Inflammatory macrophage treated with lipopolysaccharide for 1 hour (primary cell): ENCODE results near the gene B3GNT3.
"Not testable (repeated sequence)": the region's sequence is repeated elsewhere in the genome, so short reads cannot be mapped to it uniquely, and the experiment has no call there.

Experiments used
- DNase-seq, 2 donors: peaks; one replicate each; pipeline ENCODE4 v3.0.0-alpha.2; 2020 to 2022

B3GNT3 gene

DNA sequence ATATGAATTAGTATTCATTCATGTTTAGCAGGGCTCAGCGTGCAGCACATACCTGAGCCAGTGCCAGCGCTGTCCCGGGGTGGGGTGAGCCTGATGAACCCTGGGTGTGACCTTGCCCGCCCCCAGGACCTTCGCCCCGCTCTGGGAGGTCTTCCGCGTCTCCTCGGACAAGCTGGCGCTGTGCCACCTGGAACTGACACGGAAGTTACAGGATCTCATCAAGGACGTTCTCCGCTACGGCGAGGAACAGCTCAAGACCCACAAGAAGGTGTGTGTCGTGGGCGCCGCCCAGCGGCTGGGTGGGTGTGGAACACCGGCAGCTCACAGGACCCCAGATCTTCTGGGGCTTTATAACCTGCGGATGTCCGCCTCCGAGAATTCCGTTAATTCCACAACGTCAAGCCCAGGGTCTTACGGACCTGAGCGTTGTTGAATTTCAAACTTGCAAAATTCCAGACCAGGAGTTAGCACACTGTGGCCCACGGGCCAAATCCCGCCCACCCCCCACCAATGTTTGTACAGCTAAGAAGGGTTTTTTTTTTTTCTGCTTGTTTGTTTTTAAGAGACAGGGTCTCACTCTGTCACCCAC is 28.3 kb upstream of the B3GNT3 start:
- DNase-seq, result peak; percentile 67 to 77

DNA sequence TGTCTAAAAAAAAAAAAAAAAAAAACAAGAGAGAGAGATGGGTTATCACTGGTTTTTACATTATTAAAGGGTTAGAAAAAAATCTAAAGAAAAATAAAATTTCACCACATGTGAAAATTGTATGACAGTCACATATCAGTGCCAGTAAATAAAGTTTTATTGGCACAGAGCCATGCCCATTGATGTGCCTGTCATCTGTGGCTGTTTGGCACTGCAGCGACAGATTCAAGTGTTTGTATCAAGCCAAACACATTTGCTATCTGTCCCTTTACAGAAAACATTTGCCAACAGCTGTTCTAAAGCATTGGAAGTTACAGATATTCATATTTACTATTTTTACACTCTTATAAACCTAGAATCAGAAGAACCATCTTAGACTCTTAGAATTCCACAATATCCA is 27.4 kb upstream of the B3GNT3 start:
- DNase-seq, result no peak

DNA sequence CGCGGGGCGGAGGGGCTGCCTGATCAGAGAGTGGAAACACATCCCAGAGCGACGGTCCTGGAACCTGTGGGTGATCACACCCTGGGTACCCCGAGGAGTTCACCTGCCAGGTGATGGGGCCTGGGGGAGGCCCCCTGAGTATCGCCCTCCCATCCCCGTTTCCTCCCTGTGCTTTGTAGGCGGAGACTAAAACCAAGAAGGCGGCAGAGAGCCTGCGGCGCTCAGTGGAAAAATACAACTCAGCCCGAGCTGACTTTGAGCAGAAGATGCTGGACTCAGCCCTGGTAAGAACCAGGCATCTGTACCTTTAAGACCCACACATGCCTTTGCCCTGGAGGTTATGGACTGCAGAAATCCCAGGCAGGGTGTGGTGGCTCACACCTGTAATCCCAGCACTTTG is 24.3 kb upstream of the B3GNT3 start:
- no peak for DNase-seq

DNA sequence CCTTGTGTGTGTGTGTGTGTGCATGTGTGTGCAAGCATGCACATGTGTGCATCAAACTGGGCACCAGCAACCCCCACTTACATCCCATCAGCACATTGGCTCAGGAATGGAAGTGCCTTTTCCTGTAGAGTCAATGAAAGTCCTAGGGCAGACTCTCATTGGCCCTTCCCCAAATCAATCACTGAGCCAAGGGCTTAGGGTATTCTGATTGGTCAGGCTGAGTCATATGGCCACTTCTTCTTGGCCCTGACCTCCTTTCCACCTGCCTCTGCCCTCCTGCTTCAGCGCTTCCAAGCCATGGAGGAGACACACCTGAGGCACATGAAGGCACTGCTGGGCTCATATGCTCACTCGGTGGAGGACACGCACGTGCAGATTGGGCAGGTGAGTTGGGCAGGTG is 22.8 kb upstream of the B3GNT3 start:
- peak in 1 of 2 donors; percentile 48 for DNase-seq

DNA sequence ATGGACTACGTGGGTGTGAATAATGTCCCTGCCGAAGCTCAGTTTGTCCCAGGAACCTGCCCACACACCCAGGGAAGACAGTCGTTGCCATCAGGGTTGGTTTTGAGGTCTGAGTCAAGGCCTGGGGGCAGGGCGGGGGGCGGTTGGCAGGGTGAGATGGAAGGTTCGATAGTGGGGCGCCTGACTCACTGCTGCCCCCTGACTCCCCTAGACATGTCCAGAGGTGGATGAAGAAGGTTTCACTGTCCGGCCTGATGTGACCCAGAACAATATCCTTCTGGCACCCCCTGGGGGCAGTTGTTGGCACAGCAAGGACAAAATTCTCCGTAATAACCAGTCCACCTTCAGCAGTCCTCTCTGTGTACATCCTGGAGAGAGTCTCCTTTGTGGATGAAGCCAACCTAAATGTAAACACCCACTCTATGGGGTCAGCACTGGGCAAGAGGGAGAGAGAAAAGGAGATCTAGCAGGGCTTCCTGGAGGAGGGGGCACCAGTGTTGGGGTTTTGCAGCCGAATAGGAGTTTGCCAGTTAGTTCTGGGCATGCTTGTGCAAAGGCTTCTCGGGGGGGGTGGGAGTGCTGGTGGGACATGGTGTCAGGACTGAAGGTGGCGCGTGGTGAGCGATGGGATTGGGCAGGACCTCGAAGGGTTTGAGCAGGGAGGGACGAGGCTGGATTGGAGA is 19.6 kb upstream of the B3GNT3 start:
- peak in 1 of 2 donors; percentile 74 for DNase-seq

DNA sequence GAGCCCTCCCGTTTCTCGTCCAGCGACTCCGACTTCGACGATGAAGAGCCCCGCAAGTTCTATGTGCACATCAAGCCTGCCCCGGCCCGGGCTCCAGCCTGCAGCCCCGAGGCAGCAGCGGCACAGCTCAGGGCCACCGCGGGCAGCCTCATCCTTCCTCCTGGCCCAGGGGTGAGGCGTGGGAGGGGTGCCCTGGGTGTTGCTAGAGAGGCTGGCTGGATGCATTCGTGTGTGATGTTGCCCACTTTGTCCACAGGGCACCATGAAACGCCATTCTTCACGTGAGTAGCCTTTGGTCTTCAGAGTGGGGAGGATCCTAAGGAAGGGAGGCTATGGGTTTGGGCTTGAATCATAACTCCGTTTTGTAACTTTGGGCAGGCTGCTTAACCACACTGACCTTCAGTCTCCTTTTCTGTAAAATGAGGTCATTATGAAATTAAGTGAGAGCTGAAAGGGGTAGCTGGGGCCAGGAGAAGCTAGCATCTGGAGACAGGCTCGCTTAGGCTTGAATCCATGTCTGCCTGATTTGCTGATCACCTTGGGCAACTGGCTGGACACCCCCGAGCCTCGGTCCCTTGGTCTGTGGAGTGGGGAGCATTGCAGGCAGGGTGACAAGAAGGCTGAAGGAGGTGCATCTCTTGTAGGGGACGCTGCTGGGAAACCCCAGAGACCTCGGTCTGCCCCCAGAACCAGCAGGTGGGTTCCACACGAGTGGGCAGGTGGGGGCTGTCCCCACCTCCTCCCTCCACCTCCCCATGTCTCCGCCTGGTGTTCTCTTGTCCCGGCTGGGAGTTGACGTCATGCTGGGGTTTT is 18.7 kb upstream of the B3GNT3 start:
- peak; percentile 87 to 97 for DNase-seq

DNA sequence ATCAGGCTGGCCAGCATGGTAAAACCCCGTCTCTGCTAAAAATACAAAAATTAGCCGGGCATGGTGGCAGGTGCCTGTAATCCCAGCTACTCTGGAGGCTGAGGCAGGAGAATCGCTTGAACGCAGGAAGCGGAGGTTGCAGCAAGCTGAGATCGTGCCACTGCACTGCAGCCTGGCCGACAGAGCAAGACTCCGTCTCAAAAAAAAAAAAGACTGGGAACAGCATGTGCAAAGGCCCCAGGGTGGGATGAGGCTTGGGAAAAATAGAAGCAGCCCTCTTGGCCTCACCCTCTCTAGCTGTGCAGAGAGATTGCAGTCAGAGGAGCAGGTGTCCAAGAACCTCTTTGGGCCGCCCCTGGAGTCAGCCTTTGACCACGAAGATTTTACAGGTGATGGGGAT is 17.1 kb upstream of the B3GNT3 start:
- not testable (repeated sequence) for DNase-seq

DNA sequence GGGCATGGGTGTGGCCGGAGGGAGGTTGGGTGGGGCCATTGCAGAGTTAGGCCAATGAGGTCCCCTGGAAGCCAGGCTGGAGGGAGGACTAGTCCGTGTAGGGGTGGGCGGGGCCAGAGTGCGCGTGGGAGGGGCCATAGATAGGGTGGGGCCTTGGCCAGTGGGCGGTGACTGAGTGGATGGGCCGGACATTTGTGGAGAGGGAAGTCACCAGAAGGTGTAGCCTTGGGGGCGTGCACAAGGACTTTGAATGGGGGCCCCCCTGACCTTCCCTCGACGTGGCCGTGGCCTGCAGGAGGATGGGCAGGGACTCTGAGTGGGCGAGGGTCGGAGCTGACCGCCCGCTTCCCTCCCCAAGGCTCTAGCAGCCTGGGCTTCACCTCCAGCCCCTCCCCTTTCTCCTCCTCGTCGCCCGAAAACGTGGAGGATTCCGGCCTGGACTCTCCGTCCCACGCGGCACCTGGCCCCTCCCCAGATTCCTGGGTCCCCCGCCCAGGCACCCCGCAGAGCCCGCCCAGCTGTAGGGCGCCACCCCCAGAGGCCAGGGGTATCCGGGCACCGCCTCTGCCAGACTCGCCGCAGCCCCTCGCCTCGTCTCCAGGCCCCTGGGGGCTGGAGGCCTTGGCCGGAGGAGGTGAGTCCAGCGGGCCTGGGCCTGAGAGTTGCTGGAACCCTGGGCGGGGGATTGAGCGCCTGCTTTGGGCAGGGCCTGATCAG is 16.5 kb upstream of the B3GNT3 start:
- peak; percentile 83 to 94 for DNase-seq

DNA sequence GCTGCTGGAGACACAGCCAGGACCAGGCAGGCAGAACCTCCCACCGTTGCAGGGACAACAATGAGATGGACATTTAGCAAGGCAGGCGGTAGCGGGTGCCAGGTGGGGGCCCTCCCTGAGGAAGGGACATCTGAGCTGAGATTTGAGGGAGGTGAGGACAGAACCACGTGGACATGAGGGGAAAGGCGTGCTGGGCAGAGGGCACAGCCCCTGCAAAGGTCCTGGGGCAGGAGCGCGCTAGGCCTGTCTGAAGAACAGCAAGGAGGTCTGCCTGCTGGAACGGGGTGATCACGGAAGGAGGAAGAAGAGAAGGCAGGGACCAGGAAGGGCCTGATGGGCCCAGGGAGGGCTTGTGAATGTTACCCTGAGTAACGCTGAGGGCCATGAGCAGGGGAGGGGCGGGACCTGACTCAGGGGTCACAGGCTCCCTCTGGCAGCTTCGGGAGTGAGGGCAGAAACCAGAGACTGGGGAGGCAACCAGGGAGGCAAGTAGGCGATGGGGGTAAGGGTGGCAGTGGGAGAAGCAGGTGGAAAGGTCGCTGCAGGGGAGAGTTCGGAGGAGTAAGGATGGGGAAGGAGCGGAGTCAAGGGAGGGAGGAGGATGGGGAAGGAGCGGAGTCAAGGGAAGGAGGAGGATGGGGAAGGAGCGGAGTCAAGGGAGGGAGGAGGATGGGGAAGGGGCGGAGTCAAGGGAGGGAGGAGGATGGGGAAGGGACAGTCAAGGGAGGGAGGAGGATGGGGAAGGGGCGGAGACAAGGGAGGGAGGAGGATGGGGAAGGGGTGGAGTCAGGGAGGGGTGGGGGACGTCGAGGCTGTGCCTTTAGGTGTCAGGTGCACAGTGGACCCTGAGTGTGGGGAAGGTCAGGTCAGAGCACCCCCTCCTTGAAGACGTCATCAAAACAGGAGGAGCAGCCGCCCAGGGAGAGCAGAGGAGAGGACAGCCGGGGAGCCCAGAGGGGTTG is 15.7 kb upstream of the B3GNT3 start:
- peak; percentile 88 to 90 for DNase-seq

DNA sequence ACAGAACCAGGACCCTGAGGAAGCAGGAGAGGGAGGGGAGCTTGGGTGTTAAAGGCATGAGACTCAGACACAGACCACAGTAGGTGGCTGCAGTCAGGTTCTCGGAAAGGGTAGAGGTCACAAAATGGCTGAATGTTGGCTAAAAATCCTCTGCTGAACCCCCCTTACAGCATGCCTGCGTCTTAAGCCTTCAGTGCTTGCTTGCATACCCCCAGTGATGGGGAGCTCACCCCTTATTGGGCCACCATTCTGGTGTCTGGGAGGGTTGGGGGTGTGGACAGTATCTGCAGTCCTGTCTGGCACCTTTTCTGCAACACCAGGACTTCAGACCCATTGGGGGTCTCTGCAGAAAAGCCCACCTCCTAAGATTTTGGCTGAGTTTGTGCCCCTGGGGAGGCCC is 14.2 kb upstream of the B3GNT3 start:
- no peak for DNase-seq

DNA sequence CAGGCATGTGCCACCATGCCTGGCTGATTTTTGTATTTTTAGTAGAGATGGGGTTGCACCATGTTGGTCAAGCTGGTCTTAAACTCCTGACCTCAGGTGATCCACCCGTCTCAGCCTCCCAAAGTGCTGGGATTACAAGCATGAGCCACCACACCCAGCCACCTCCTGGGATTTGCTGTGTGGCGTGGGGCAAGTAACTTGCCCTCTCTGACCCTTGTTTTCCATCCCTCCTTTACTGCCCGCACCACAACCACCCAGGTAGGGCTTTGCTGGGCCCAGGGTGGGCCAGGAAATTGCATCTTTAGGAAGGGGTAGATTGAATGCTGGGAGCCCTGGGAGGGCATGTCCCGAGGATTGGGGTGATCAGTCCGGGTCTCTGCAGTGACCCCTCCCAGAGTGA is 11.2 kb upstream of the B3GNT3 start:
- not testable (repeated sequence) for DNase-seq

DNA sequence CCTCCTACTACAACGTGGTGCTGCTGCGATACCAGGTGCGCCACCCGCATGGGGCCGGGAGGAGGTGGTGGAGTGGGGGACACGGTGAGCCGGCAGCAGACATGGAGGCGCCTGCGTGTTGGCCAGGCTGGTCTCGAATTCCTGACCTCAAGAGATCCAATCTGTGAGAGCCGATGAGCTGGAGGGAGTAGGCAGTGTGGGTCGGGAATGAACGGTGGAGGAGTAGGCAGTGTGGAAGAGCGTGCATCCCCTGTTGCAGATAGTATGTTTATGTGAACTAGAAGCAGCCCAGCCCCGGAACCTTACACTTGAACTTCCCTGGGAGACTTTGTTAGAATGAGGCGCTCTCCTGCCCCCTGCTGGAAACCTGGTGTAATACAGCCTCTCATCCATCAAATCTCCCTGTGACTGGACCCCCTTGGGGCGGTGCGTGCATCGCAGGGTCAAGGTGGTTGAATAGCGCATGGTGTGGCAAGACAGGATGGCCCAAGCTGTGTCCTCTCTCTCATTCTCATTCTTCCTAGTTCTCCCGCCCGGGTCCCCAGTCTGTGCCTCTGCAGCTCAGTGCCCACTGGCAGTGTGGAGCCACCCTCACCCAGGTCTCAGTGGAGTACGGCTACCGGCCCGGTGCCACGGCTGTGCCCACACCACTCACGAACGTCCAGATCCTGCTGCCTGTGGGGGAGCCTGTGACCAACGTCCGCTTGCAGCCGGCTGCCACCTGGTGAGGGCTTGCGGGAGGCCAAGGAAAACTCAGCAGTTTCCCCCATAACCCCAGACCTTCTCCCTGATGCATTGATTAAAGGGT is 10.5 kb upstream of the B3GNT3 start:
- peak; percentile 44 to 87 for DNase-seq

DNA sequence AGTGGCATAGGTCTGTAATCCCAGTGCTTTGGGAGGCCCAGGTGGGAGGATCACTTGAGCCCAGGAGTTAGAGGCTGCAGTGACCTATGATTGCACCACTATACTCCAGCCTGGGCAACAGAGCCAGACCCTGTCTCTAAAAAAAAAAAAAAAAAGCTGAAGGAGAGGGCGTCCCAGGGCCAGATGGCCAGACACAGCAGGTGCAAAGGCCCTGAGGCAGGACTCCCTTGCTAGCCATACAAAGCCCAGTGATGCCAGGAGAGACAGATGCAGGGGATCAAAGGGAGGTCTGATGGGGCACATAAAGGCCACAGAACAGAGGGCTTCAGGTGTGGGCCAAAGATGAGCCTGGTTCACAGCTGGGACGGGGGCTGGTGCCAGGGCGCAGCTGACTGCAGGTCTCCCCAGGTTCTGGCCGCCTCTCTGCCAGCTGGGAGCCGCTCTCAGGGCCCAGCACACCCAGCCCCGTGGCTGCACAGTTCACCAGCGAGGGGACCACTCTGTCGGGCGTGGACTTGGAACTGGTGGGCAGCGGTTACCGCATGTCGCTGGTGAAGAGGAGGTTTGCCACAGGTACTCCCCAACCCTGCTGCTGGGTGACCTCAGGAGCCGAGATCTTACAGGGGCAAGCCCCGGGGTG is 7.5 kb upstream of the B3GNT3 start:
- DNase-seq, result no peak

DNA sequence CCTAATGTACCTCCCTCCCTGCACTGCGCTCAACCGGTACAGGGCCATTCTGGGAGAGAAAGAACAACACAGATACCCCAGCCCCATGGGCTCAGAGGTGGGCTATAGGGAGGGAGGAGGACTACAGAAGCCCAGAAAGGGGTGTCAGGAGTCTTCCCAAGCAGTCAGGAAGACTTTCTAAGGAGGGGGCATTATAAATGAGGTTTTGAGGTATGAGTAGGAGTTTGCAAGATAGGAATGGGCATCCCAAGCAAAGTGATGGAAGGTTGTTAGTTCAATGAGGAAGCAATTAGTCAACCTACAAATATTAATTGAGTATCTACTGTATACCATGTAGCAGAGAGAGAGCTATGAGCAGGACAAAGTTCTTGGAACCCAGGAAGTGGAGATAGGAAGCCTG is 6.3 kb upstream of the B3GNT3 start:
- no peak for DNase-seq

DNA sequence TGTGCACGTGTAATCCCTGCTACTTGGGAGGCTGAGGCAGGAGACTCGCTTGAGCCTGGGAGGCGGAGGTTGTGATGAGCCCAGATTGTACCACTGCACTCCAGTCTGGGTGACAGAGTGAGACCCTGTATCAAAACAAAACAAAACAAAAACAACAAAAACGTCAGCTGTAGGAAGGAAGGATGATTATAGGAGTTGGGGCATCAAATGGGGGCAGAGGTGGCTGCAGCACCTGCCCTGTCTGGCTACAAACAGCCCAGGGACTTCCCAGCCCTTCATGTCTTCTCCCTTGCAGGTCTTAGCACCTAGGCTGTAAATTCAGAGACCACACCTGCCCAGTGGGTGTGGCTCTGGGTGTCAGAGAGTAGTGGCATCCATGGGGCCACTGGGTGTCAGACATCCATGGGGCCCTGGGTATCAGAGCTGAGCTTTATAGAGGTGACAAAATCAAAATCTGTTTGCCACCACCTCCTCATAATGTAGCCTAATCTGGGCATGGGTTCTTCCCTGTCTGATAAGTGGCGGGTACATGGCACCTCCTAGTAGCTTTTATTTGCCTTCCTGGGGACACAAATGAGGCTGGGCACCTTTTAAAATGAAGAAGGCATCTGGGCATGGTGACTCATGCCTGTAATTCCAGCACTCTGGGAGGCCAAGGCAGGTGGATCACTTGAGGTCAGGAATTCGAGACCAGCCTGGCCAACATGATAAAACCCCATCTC is 4.7 kb upstream of the B3GNT3 start:
- no peak for DNase-seq

DNA sequence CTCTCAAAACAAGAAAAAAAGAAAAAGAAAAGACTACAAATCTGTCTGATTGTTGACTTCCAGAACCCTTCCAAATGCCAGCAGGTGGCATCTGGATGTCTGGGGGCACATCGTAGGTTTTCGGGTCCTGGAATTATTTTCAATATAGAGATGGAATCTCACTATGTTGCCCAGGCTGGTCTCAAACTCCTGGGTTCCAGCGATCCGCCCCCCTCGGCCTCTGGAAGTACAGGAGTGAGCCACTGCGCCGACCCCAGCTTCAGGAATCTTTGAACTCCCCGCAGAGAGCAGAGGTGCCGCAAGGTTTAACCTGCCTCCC is 567 bp upstream of the B3GNT3 start:
- DNase-seq, result no peak

DNA sequence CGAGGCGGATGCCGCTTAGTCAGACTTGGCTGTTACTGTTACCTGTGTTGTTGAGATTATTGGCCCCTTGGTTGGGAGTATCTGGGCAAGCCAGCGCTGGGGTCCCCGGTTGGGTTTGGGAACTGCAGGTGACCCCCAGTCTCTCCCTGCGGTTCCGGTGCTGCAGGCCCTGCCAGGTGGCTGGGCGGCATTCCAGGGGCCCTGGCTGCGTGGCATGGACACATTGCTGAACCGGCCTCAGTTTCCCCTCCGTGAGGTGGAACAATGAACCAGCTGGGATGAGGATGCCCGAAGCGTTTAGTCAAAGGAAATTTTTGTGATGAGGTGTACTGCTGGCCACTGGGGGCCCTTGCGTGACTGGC is 538 bp downstream of the B3GNT3 start:
- DNase-seq, result no peak

DNA sequence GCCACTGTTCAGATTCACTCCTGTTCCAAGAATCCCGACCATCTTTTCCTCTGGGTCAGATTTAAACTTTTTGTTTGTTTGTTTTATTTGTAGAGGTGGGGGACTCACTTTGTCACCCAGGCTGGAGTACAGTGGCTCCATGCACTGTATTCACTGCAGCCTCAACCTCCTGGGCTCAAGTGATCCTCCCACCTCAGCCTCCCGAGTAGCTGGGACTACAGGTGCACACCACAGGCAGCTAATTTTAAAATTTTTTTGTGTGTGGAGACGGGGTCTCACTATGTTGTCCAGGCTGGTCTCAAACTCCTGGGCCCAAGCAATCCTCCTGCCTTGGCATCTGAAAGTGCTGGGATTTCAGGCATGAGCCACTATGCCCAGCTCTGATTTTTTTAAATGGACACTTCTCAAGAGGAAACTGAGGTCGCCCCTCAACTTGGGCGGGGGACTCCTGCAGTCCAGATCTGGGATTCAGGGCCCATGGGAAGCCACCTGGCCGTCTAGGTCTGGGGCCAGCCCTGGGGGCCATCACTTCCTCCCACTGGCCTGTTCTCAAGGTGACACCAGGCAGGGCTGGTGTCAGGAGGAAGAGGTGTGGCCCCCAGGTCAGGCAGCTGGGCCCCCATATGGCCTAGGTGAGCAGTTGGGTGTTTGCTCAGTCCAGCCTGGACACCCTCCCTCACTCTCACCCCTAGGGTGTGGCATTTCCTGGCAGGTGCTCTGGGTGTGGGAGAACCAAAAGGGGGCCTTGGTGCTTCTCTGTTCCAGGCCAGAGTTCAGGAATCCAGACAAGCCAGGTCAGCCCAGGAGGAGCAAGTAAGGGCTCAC is 1.3 kb downstream of the B3GNT3 start:
- no peak for DNase-seq

DNA sequence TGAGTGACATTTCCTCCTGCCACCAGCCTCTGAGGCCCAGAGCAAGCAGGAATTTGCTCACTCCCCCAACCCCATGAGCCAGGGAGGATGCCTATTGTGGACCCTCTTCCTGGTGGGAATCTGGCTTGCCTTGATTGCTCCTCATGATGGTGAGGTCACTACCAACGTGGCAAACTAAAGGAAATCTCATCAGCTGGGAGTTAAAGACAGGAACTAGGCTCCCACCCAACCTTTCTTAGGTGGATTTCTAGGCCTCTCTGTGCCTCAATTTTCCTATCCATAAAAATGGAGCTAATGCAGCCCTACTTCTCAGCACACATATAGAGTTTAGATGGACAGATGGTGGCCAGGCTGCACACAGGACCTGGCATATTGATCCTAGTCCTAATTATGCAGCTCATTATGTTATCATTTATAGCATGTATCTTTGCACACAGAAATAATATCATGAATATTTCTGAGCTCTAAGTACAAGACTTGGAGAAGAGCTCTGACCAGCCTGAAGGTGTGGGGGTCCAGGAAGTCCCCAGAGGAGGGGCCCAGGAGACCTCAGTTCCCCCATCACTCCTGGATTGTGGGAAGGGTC is 2.0 kb downstream of the B3GNT3 start:
- DNase-seq, result no peak
